TTC549 (cell line): Measurements from ENCODE around the gene METTL15.
"Not testable (repeated sequence)": the region's sequence is repeated elsewhere in the genome, so short reads cannot be mapped to it uniquely, and the experiment has no call there.

Source experiments
- FAIRE-seq: peaks from 2 replicates; lab custom pipeline; 2012; peaks lifted over from hg19 to GRCh38; lab: Jason Lieb, UNC

METTL15 gene

GRCh38 chr11:28110821-28111200 is 2.6 kb downstream of the METTL15 start:
- no peak for FAIRE-seq

GRCh38 chr11:28114116-28114515 is 5.9 kb downstream of the METTL15 start:
- no peak for FAIRE-seq

- no peak for FAIRE-seq
These were observed 6.5 kb downstream of the METTL15 start for GRCh38 chr11:28114731-28115130.

- no peak for FAIRE-seq
These were observed 9.5 kb downstream of the METTL15 start for GRCh38 chr11:28117712-28118111.

- no peak for FAIRE-seq
These were observed 15.0 kb downstream of the METTL15 start for GRCh38 chr11:28123151-28123581.

- FAIRE-seq: peak; percentile 25
These were observed 24.4 kb downstream of the METTL15 start for GRCh38 chr11:28132548-28132947.

GRCh38 chr11:28133146-28133545 is 25.0 kb downstream of the METTL15 start:
- FAIRE-seq: no peak

GRCh38 chr11:28136157-28136556 is 28.0 kb downstream of the METTL15 start:
- not testable (repeated sequence) for FAIRE-seq

- FAIRE-seq: no peak
These were observed 29.2 kb downstream of the METTL15 start for GRCh38 chr11:28137366-28137765.

GRCh38 chr11:28137832-28138231 is 29.6 kb downstream of the METTL15 start:
- no peak for FAIRE-seq

GRCh38 chr11:28139841-28140415 is 31.7 kb downstream of the METTL15 start:
- no peak for FAIRE-seq

- no peak for FAIRE-seq
These were observed 32.7 kb downstream of the METTL15 start for GRCh38 chr11:28140689-28141455.

- no peak for FAIRE-seq
These were observed 34.5 kb downstream of the METTL15 start for GRCh38 chr11:28142724-28143123.

- no peak for FAIRE-seq
These were observed 36.6 kb downstream of the METTL15 start for GRCh38 chr11:28144808-28145207.

- FAIRE-seq: no peak
These were observed 38.0 kb downstream of the METTL15 start for GRCh38 chr11:28146123-28146751.

GRCh38 chr11:28152743-28153142 is 44.6 kb downstream of the METTL15 start:
- no peak for FAIRE-seq

- no peak for FAIRE-seq
These were observed 45.4 kb downstream of the METTL15 start for GRCh38 chr11:28153586-28153985.

GRCh38 chr11:28168718-28169117 is 60.5 kb downstream of the METTL15 start:
- no peak for FAIRE-seq

- FAIRE-seq: no peak
These were observed 61.6 kb downstream of the METTL15 start for GRCh38 chr11:28169816-28170215.

- no peak for FAIRE-seq
These were observed 62.6 kb downstream of the METTL15 start for GRCh38 chr11:28170759-28171158.

- FAIRE-seq: no peak
These were observed 68.2 kb downstream of the METTL15 start for GRCh38 chr11:28176351-28176750.

GRCh38 chr11:28195449-28195848 is 87.3 kb downstream of the METTL15 start:
- no peak for FAIRE-seq

GRCh38 chr11:28209906-28210305 is 101.7 kb downstream of the METTL15 start:
- no peak for FAIRE-seq

- not testable (repeated sequence) for FAIRE-seq
These were observed 113.9 kb downstream of the METTL15 start for GRCh38 chr11:28222063-28222462.
